NB4 (cell line): ENCODE results near the gene BOK.

Source experiments
- MYC ChIP-seq: IDR thresholded peaks from 2 replicates; pipeline ENCODE4 v1.6.1; 2011; ENCODE audit warnings: low read depth, low read length
- POLR2A ChIP-seq: IDR thresholded peaks from 2 replicates; pipeline ENCODE4 v1.6.1; 2011; ENCODE audit warnings: mild to moderate bottlenecking; ENCODE audit not compliant: insufficient read length; ENCODE audit errors: extremely low read depth
- TF ChIP-seq, protein P1 (sequence below): IDR thresholded peaks from one replicate; pipeline ENCODE4 v1.5.1; 2012; ENCODE audit warnings: low read depth, low read length

DNA sequence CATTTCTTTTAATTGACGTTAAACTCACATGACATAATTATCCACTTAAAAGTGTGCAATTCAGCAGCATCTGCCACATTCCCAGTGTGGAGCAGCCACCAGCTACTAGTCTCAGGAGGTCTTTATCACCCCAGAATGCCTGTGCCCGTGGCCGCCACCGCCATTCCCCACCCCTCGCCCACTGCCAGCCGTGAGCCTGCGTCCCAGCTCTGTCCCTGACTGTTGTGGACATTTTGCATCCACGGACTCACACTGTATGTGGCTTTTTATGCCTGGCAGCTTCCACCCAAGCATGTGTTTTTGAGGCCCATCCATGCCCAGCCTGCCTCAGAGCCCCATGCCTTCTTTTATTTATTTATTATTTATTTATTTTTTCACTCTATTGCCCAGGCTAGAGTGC is 9.2 kb downstream of the BOK start:
- TF ChIP-seq, protein P1, sequence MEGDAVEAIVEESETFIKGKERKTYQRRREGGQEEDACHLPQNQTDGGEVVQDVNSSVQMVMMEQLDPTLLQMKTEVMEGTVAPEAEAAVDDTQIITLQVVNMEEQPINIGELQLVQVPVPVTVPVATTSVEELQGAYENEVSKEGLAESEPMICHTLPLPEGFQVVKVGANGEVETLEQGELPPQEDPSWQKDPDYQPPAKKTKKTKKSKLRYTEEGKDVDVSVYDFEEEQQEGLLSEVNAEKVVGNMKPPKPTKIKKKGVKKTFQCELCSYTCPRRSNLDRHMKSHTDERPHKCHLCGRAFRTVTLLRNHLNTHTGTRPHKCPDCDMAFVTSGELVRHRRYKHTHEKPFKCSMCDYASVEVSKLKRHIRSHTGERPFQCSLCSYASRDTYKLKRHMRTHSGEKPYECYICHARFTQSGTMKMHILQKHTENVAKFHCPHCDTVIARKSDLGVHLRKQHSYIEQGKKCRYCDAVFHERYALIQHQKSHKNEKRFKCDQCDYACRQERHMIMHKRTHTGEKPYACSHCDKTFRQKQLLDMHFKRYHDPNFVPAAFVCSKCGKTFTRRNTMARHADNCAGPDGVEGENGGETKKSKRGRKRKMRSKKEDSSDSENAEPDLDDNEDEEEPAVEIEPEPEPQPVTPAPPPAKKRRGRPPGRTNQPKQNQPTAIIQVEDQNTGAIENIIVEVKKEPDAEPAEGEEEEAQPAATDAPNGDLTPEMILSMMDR: no peak
- TF ChIP-seq POLR2A (no peak), MYC (no peak)
